NT2/D1 (cell line): Measurements from ENCODE around the gene PRKAR2B.

ENCODE experiments used
- SUZ12 ChIP-seq: IDR thresholded peaks from 2 replicates; pipeline ENCODE4 v1.6.1; 2011; ENCODE audit not compliant: insufficient read length, insufficient read depth; ENCODE audit errors: extremely low read depth
- YY1 ChIP-seq: IDR thresholded peaks from 2 replicates; pipeline ENCODE4 v1.6.1; 2011; ENCODE audit not compliant: insufficient read length, insufficient read depth
- ZNF274 ChIP-seq: IDR thresholded peaks from 2 replicates; pipeline ENCODE4 v1.6.1; 2011; ENCODE audit warnings: mild to moderate bottlenecking, low read depth, low read length

DNA sequence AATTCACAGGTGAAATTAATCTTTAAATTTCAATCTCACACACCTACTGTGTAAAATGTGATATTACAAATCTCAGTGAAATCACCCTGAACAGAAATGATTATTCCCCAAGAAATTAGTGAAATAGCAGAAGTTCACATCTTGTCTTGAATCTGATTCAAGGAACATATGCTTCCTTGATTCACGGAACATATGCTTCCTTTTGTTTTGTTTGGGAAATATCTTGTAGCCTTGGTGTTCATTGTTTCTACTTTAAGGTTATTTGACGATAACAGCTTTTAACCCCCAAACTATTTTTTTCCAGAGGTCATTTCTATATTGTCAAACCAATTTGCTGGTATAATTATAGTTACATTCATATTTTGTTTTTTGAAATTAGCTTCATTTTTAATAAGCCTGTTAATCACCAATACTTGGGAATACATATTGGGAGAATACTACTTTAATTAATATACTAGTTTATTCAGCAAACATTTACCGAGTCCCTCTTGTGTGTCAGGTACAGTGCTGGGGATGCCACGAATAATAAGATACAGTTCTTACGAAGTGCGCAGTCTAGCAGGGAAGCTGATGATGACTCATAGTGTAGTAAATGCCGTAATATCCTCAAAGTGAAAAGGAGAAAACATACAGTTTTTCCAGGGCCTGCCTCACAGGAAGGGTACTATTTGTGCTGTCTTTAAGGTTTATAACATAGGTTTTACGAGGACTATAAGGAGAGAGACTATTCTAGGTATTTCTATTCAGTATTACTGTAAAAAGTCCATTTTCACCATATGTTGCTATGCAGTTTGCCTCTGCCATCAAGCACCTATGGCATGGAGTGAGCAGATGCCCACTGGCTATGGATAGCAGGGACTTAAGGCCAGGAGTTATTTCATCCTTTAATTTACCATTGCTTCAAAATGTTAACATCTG is 32.5 kb downstream of the PRKAR2B start:
- no peak for TF ChIP-seq YY1
- no peak for TF ChIP-seq SUZ12
- no peak for TF ChIP-seq ZNF274
